Measurements from ENCODE around the gene CKAP4. TPM values are rescaled to one million over a fixed set of nuclear protein-coding genes. Genes with fewer than 3 reads are reported as not detected.

The CKAP4 gene
- total and polyA plus RNA-seq, 2 of the 13 experiments (the other 11 are each of a cell fraction or from before 2014, with no cell fraction given) = 39.2 to 70.2 TPM

DNA sequence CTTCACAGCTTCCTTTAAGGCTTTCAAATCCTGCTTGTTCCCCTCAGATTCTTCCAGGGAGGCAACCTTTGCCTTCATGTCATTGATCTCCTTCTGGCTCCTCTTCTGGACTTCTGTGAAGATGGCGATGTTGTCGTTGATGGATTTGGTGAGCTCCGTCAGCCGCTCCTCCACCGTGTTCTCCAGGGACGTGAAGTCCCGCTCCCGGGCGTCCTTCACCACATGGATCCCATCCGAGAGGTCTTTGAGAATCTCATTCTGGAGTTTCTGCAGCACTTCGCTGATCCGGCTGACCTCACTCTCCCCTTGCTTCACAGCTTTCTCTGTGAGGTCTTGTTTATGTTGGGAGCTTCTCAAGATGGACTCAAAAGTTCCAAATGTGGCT, 7.9 kb downstream of the CKAP4 start:
- FAIRE-seq = no peak
- TF ChIP-seq SOX13 (IDR thresholded peaks at IDR 0.05) (no peak), SOX13 (CRISPR knock-in tag; conservative IDR thresholded peaks at IDR 0.05 in 1 of 2, IDR thresholded peaks at IDR 0.05 in 1 of 2) (no peak), ZNF263 (CRISPR knock-in tag; IDR thresholded peaks at IDR 0.05) (no peak), AFF4 (CRISPR knock-in tag; IDR thresholded peaks at IDR 0.05) (no peak), SMARCE1 (IDR thresholded peaks at IDR 0.05; ENCODE audit: borderline replicate concordance) (no peak), AHR (CRISPR knock-in tag; IDR thresholded peaks at IDR 0.05) (no peak), ZFP36L2 (CRISPR knock-in tag; IDR thresholded peaks at IDR 0.05) (no peak), PITX1 (CRISPR knock-in tag; IDR thresholded peaks at IDR 0.05) (no peak), THYN1 (CRISPR knock-in tag; IDR thresholded peaks at IDR 0.05; ENCODE audit: borderline replicate concordance, low read depth) (no peak), ZNF225 (CRISPR knock-in tag; IDR thresholded peaks at IDR 0.05) (no peak), MNT (IDR thresholded peaks at IDR 0.05) (no peak), TEAD2 (CRISPR knock-in tag; IDR thresholded peaks at IDR 0.05) (no peak), SRSF9 (IDR thresholded peaks at IDR 0.05; ENCODE audit: borderline replicate concordance, insufficient read depth, low read depth, low read length, poor library complexity, severe bottlenecking) (no peak)
- TF ChIP-seq, protein P1, sequence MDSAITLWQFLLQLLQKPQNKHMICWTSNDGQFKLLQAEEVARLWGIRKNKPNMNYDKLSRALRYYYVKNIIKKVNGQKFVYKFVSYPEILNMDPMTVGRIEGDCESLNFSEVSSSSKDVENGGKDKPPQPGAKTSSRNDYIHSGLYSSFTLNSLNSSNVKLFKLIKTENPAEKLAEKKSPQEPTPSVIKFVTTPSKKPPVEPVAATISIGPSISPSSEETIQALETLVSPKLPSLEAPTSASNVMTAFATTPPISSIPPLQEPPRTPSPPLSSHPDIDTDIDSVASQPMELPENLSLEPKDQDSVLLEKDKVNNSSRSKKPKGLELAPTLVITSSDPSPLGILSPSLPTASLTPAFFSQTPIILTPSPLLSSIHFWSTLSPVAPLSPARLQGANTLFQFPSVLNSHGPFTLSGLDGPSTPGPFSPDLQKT (CRISPR knock-in tag; IDR thresholded peaks at IDR 0.05; ENCODE audit: borderline replicate concordance) = no peak
- TF ChIP-seq, protein P2, sequence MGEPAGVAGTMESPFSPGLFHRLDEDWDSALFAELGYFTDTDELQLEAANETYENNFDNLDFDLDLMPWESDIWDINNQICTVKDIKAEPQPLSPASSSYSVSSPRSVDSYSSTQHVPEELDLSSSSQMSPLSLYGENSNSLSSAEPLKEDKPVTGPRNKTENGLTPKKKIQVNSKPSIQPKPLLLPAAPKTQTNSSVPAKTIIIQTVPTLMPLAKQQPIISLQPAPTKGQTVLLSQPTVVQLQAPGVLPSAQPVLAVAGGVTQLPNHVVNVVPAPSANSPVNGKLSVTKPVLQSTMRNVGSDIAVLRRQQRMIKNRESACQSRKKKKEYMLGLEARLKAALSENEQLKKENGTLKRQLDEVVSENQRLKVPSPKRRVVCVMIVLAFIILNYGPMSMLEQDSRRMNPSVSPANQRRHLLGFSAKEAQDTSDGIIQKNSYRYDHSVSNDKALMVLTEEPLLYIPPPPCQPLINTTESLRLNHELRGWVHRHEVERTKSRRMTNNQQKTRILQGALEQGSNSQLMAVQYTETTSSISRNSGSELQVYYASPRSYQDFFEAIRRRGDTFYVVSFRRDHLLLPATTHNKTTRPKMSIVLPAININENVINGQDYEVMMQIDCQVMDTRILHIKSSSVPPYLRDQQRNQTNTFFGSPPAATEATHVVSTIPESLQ (CRISPR knock-in tag; conservative IDR thresholded peaks at IDR 0.05) = no peak
- TF ChIP-seq, protein P3, sequence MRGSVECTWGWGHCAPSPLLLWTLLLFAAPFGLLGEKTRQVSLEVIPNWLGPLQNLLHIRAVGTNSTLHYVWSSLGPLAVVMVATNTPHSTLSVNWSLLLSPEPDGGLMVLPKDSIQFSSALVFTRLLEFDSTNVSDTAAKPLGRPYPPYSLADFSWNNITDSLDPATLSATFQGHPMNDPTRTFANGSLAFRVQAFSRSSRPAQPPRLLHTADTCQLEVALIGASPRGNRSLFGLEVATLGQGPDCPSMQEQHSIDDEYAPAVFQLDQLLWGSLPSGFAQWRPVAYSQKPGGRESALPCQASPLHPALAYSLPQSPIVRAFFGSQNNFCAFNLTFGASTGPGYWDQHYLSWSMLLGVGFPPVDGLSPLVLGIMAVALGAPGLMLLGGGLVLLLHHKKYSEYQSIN (CRISPR knock-in tag; IDR thresholded peaks at IDR 0.05; ENCODE audit: borderline replicate concordance) = no peak

More for the DNA sequence above, 7.9 kb downstream of the CKAP4 start:
- H3K27me3 ChIP-seq (ENCODE audit: control insufficient read depth in 1 of 2, insufficient read depth in 2 of 2, low read length in 2 of 2) = no peaks in the 10 kb centered on the region; a peak in 1 of 5 replicates
- H4K20me1 ChIP-seq (ENCODE audit: insufficient read depth, low read length) = no peaks in the 10 kb centered on the region
- ATAC-seq (no peak), DNase-seq (ENCODE audit: low spot score) (no peak)
- H3K9ac ChIP-seq (ENCODE audit: insufficient read depth, low read depth, low read length) = no peak overlapping the region
- no peak overlapping the region for H2AFZ ChIP-seq (ENCODE audit: low read length)
- no TSS peak for BruUV-seq (replicated peaks)
- H3K4me1 ChIP-seq (ENCODE audit: insufficient read depth, low read length) = peaks cover 10% of the 10 kb centered on the region; the same call in 1 of the 2 replicates
- in situ Hi-C loops (cut with HindIII; ENCODE audit: extremely low pct_ligation_motif_present, low pct_unique_long_range_greater_than_20kb) = no loop called here
- 99% methylated on average over 12 of the region's 12 CpGs for WGBS (ENCODE audit: low lambda C conversion rate)
- no peaks in the 10 kb centered on the region for H3K79me2 ChIP-seq (ENCODE audit: insufficient read depth, low read length)
- H3K36me3 ChIP-seq (replicated peaks in 1 of 2; ENCODE audit: control insufficient read depth in 1 of 2, insufficient read depth in 2 of 2, low read length in 2 of 2) = peaks cover 9 to 20% of the 10 kb centered on the region in 2 experiments; a peak in 4 of 5 replicates
- H3K27ac ChIP-seq (ENCODE audit: extremely low read length, insufficient read depth, low read length) = no peak overlapping the region
- no peaks in the 10 kb centered on the region for H3K9me3 ChIP-seq (ENCODE audit: low read length)
- ChIA-PET CTCF (ENCODE audit: low intra/inter-chr PET ratio, low total read pairs) (no interaction called here), POLR2A (no interaction called here)
- no peak overlapping the region for H3K4me3 ChIP-seq (replicated peaks in 1 of 3; ENCODE audit: insufficient read depth in 1 of 3, low read depth in 2 of 3, low read length in 3 of 3)
- no peak overlapping the region for H3K4me2 ChIP-seq (ENCODE audit: low read depth, low read length)
- intact Hi-C loops (cut with micrococcal nuclease; ENCODE audit: unreplicated experiment) = no loop called here

All from HepG2 (cell line).